GM12878 (cell line): Measurements from ENCODE around the gene KIRREL3.

Experiments
- CTCF ChIP-seq, 3 experiments: IDR thresholded peaks in 2 of 3; conservative IDR thresholded peaks in 1 of 3; 2 replicates each; pipeline ENCODE4 v1.5.1; 2011; ENCODE audit warnings: low read depth in 3 of 3, low read length in 3 of 3, mild to moderate bottlenecking in 3 of 3, control low read depth in 2 of 3, moderate library complexity in 2 of 3, inconsistent platforms in 1 of 3, mixed read lengths in 1 of 3; ENCODE audit not compliant: control insufficient read depth in 2 of 3, insufficient read depth in 1 of 3; ENCODE audit errors: extremely low read depth in 1 of 3
- EP300 ChIP-seq, 2 experiments: fragments of 150-350 bp in 1 of 2; IDR thresholded peaks; 2 replicates each; pipeline ENCODE4 v1.6.1; 2011 to 2012; ENCODE audit warnings: low read depth in 2 of 2, low read length in 2 of 2, borderline replicate concordance in 1 of 2, improper control_type of control experiment in 1 of 2, inconsistent platforms in 1 of 2; ENCODE audit not compliant: control insufficient read depth in 1 of 2
- HDAC2 ChIP-seq: fragments of 200-600 bp; sonication (generic); IDR thresholded peaks from 2 replicates; pipeline ENCODE4 v1.6.1; 2017

- TF ChIP-seq CTCF (IDR thresholded peaks at IDR 0.05 in 2 of 3, conservative IDR thresholded peaks at IDR 0.05 in 1 of 3; ENCODE audit: control insufficient read depth in 2 of 3, extremely low read depth in 1 of 3, insufficient read depth in 1 of 3, low read depth in 3 of 3, low read length in 3 of 3) (no peak), EP300 (IDR thresholded peaks at IDR 0.05; ENCODE audit: borderline replicate concordance in 1 of 2, control insufficient read depth in 1 of 2, low read depth in 2 of 2, low read length in 2 of 2) (no peak), HDAC2 (no peak)
Measured at GRCh38 chr11:126538071-126538470, 462.5 kb downstream of the KIRREL3 start.
